Erythroblast (primary cell): ENCODE data around the gene SF3B1.

Source experiments
- GATA1 ChIP-seq: IDR thresholded peaks from 2 replicates; pipeline ENCODE4 v1.6.1; 2011; ENCODE audit warnings: low read depth, mild to moderate bottlenecking, control low read depth, low read length, moderate library complexity
- POLR2A ChIP-seq: IDR thresholded peaks from 2 replicates; pipeline ENCODE4 v1.6.1; 2011; ENCODE audit warnings: mild to moderate bottlenecking, low read length

- TF ChIP-seq POLR2A (no peak), GATA1 (no peak)
Measured at GRCh38 chr2:197450465-197450864, 15.6 kb upstream of the SF3B1 start.
